LNCAP (cell line): Measurements from ENCODE around the gene RASSF8.

Source experiments
- CTCF ChIP-seq: fragments of 450-650 bp; IDR thresholded peaks from 2 replicates; pipeline ENCODE4 v1.5.1; 2017; ENCODE audit warnings: mild to moderate bottlenecking

Gene RASSF8

GRCh38 chr12:26127404-26127803 is 168.9 kb downstream of the RASSF8 start:
- TF ChIP-seq CTCF: no peak

GRCh38 chr12:26128168-26128567 is 169.7 kb downstream of the RASSF8 start:
- no peak for TF ChIP-seq CTCF
